Measurements from ENCODE around the gene MAPK10.
"Not testable (repeated sequence)": the region's sequence is repeated elsewhere in the genome, so short reads cannot be mapped to it uniquely, and the experiment has no call there.

The MAPK10 gene

DNA sequence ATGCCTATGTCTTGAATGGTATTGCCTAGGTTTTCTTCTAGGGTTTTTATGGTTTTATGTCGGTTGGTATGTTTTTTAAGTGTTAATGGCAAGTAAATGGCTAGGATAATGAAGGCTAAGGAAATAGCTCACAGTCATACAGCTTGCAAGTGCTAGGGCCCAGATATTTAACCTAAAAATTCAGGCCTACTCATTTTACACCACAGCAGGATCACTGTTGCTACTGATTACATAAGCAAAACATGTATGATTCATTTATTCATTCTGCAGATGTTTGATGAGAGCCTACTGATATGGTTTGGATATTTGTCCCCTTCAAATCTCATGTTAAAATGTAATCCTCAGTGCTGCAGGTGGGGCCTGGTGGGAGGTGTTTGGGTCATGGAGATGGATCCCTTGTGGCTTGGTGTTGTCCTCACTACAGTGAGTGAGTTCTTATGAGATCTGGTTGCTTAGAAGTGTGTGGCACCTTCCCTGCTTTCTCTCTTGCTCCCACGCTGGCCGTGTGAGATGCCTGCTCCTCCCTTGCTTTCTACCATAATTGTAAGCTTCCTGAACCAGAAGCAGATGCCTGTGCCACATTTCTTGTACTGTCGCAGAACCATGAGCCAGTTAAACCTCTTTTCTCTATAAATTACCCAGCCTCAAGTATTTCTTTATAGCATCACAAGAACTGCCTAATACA lies 175.5 kb downstream of the MAPK10 start:
- DNase-seq (ENCODE audit: low spot score), result no peak

DNA sequence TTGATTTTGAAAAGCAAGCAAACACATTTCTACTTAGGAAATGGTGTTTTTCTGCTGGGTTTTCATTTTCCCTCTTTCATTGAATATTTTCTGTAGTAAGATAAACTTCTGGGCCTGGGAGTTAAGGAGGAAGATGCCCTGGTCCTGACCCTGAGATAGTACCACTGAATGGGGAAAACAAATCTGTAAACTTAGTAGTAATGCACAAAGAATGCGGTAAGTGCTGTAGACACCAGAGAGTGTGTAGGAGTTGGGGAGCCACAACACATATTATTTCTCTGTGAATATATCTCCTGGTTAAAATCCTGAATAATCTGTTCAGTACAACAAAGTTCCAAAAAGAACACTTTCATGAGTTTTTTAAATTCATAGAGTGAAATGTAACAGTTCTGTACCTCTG lies 178.3 kb downstream of the MAPK10 start:
- no peak for DNase-seq (ENCODE audit: low spot score)

DNA sequence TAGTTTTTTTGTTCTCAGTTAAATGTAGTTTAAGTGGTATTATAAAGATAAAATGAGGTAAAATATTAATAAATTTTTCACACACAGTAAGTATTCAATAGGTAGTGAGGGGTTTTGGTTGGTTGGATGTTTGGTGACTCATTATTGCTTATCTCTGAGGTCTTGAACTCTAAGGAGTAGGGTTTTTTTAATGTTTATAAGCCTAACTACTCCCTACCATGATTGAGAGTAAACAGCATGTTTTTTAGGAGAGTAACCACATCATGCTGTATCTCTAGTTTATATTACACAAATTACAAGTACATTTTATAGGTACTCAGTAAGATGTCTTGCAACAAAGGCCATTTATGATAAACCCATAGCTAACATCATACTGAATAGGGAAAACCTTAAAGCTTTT lies 181.6 kb downstream of the MAPK10 start:
- no peak for DNase-seq (ENCODE audit: low spot score)

DNA sequence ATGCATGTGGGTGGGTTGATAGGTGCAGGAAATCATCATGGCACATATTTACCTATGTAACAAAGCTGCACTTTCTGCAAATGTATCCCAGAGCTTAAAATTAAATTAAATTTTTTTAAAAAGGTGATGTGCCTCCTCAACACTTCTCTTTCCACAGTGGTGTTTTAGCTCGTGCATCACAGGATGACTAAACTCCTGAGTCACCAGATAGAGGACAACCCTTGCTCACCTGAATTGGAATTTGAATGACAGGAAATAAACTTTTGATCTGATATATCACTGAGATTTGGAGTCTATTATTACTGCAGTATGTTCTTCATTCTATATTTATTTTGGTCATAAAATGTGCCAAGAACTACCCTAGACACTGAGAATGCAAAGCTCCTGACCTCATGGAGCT lies 185.3 kb downstream of the MAPK10 start:
- DNase-seq (ENCODE audit: low spot score), result no peak

DNA sequence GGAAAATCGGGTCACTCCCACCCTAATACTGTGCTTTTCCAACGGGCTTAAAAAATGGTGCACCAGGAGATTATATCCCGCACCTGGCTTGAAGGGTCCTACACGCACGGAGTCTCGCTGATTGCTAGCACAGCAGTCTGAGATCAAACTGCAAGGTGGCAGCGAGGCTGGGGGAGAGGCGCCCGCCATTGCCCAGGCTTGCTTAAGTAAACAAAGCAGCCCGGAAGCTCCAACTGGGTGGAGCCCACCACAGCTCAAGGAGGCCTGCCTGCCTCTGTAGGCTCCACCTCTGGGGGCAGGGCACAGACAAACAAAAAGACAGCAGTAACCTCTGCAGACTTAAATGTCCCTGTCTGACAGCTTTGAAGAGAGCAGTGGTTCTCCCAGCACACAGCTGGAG lies 191.5 kb downstream of the MAPK10 start:
- DNase-seq (ENCODE audit: low spot score), result not testable (repeated sequence)

DNA sequence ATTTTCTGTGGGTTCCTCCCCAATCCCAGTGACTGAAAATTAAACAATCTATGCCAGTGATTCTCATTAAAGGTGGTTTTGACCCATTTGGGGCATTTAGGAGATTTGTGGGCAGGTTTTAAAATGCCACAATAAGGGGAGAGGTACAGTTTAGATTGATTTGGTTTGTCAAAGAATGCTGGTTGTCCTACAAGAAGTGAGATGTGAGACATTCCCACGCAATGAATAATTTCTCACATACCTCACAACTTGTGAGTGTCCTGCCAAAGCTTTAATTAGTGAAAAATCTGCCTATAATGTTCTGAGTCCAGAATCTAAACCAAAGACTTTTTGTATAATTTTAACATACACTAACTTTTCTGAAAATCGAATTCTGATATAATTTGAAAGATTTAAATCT lies 199.4 kb downstream of the MAPK10 start:
- no peak for DNase-seq (ENCODE audit: low spot score)

DNA sequence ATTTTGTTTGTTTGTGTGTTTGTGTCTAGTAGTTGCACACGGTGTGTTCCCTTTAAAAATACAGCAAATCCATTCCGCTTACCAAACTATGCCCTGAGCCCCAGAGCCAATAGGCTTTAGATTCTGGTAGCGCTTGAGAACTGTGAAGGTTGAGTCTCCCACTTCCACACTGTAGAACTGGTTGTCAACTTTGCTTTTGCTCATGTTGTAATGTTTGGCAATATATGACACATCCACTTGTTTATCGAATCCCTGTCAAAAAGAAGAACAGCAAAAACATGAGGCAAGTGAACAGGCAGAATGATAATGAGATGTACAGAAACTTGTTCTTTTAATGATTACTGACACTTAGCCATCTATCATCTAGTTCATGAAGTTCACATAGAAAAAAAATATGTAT lies 200.6 kb downstream of the MAPK10 start:
- DNase-seq (ENCODE audit: low spot score), result no peak

DNA sequence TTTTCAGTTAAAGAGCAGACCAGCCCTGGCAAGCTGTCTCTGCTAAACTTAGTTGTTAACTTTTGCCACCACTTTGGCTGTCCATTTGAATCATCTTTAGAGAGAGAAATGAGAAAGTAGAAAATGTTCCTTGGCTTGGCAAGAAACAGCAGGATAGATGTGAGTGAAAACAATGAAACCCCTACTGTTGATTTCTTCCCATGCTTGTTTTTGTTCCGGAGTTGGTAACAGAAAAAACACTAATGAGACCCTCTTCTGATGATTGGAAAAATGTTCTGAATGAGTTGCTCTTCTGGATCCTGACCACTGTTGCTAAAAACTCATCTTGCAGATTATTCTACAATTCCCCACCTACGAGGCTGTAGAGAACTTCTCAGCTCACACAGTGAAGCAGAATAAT lies 203.3 kb downstream of the MAPK10 start:
- no peak for DNase-seq (ENCODE audit: low spot score)

DNA sequence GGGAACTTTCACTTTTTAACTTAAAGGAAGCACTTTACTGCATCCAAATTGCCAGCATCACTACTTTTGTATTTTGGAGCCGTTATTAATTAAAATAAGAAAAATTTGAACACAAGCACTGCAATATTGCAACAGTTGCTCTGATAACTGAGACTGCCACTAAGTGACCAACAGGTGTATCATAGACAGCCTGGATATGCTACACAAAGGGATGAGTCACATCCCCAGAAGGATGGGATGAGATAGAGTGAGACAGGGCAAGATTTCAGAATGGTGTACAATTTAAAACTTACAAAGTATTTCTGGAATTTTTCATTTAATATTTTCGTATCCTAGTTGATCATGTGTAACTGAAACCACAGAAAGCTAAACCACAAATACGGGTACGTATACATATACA lies 204.1 kb downstream of the MAPK10 start:
- DNase-seq (ENCODE audit: low spot score), result no peak

DNA sequence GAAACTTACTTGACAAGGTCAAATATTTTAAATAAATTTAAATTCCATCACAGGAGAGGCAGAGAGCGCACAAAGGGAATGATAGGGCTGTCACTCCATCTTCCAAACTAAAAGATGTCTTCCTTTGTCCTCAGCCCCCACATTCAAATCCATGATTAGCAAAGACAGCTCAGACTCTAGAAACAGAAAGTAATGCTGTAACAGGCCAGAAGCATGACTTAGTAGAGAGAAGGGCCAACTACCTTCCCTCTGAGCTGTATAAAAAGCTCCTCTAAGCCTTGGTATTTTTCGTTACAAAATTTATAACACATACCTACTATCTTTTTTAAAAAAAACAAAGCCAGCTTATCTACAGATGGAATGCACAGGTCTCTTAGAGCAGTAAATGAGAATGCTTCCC lies 207.4 kb downstream of the MAPK10 start:
- no peak for DNase-seq (ENCODE audit: low spot score)

DNA sequence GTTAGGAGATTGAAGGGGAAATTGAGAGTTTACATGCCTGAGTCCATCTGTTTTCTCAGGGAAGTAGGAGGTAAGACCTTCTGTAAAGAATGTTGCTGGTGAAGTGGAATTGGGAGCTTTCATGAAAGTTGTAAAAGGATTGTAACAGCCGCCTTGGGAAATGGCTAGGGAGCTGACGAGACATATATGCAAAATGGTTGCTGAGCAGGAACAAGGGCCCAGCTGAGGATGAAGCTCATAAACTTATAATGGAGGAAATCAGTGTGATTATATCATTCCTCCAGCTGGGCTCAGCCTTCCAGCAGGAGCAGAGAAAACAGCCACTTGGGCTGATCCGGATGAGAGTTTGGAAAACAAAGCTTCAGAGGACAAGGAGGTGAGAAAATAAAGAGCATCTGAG lies 208.7 kb downstream of the MAPK10 start:
- no peak for DNase-seq (ENCODE audit: low spot score)

DNA sequence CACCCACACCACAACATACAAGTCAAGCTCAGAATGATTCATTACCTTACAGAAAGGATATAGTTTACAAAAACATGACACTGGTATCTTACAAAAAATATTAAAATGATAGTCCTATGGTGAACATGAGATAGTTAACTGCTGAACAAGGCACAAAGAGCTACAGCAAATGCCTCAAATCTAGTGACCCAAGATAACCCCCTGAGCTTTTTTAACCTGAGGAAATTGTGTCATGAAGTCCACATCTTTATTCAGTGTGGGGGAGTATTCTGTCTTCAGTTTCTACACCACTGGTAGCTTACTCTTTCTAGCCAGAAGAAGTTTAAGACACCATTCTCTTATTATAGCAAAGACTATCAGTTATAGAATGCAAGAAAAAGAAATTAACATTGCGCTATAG lies 218.7 kb downstream of the MAPK10 start:
- DNase-seq (ENCODE audit: low spot score), result no peak

DNA sequence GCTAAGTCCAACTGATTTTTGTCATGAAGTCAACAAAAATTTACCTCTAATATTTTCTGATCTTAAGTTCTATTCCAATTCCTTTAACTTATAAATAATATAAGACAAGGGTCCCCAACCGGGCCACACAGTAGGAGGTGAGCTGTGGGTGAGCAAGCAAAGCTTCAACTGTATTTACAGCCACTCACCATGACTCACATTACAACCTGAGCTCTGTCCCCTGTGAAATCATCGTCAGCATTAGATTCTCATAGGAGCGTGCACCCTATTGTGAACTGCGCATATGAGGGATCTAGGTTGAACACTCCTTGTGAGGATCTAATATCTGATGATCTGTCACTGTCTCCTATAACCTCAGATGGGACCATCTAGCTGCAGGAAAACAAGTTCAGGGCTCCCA lies 227.4 kb downstream of the MAPK10 start:
- no peak for DNase-seq (ENCODE audit: low spot score)

DNA sequence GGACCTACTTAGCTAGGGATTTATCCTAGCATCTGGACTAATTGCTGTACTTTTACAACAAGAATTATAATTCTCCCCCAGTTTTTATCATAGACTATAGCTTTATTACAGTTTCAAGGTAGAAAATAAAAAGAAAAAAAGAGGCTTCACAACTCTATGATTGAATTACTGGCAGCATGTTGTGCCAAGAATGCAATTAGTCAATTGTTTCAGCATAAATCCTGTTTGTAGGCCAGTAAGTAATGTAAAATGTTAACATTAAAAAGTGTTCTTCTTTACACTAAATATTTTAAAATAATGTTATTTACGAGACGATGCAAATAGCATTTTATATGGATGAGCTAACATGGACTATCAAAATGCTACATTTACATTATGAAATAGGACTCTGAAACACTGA lies 228.4 kb downstream of the MAPK10 start:
- DNase-seq (ENCODE audit: low spot score), result no peak

DNA sequence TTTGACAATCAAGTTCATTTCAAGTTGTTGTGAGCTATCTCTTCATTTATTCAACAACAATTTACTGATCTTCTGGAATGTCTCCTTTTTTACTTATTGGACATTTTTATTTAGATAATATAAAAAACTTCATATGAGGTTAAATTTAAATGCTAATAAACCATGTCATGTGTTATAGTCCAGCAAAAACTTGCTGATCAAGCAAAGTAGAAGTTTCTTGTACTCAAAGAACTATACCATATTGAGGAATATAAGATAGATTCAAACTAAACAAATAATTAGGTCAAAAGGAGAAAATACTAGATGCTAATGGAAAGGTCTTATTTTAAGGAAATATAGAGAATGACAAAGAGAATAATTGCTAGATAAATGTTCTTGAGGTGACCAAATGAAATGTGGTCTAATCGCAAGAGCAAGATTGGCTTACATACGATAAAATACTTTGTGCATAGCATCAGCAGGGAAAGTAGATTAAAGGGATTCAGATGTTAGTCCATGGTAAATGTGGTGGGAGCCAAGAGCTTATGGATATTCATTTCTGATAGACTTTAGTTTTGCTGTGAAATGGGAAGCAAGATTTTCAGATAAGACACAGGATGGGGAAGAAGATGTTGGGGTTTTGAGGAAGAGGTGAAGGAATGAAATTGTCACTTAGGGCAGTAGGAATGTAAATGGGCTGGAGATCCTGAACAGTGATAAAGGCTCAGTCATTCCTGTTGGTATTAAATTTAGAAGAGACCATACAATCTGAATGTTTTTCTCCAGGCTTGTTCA lies 229.5 kb downstream of the MAPK10 start:
- DNase-seq (ENCODE audit: low spot score), result no peak

DNA sequence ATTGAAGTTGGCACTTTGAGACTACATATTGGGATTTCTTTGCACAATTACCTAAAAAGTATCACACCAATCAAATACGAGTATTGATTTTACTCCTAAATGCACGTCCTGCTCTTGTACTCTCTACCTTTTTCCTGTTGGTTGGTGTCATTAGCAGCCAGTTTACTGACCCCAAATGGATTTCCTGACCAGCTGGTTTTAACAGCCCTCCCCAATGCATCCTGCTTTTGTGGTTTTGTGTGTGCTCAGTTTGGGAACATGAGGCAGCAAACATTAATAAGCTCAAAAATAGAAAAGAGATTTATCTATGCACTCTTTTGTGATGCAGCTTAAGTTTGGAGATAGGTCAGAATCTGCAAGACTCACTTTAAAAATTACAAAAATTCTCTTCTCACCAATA lies 230.3 kb downstream of the MAPK10 start:
- DNase-seq (ENCODE audit: low spot score), result no peak

DNA sequence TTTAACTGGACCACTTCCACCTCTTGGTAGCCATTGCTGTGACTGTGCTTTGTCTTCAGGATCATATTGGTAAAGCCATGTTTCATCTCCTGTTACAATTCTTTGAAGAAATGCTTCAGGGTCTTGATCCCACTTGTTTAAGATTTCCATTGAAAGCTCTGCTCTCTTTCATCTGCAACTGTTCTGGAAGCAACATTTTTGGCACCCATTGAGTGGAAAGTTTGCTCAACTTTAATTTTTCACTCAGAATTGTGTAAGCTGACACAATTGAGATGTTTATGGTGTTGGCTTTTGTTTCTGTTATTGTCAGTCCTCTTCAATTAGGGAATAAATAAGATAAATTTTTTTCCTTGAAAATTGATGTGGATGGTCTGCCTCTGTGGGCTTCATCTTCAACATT lies 237.4 kb downstream of the MAPK10 start:
- no peak for DNase-seq (ENCODE audit: low spot score)

DNA sequence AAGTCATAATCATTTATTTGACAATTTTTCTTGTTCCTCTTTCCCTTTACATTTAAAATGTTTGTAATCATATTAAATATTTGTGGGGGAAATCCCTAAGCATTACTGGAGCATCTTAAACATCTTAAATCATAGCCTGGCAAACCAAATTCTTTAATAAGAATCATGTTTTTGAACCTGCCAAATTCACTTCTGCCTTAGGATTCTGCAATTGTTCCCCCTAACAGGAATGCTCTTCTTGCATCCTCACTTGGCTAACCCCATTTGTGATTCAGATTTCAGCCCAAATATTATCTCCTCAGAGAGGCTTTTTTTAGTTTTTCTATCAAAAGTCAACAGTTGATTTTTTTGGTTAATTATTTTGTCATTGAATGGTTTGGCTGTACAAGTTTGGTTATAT lies 241.1 kb downstream of the MAPK10 start:
- DNase-seq (ENCODE audit: low spot score), result no peak

DNA sequence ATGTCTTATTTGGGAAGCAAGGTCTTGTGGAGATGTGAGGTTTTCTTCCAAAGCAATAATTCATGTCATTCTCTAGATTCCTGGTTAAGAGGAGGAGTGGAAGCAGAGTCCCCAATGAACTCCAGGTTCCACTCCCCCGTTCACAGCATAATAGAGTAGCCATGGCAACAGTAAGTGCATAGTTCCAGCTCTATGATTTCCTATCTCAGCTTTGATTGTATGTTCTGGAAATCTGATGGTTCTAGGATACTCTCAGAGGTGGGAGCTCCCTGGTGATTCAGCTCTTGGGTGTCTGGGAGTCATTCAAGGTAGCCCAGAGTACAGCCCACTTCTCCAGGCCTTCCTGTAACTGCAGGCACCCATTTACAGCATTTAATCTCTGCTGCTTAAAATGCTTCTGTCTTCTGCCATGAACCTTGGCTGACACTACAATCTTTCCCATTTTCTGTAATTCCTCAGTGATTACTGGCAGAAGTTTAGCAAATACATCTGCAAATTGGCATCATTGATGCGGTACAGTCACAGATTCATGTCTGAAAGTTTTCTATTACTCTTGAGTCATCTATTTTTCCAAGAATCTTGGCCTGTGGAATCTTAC lies 242.0 kb downstream of the MAPK10 start:
- no peak for DNase-seq (ENCODE audit: low spot score)

DNA sequence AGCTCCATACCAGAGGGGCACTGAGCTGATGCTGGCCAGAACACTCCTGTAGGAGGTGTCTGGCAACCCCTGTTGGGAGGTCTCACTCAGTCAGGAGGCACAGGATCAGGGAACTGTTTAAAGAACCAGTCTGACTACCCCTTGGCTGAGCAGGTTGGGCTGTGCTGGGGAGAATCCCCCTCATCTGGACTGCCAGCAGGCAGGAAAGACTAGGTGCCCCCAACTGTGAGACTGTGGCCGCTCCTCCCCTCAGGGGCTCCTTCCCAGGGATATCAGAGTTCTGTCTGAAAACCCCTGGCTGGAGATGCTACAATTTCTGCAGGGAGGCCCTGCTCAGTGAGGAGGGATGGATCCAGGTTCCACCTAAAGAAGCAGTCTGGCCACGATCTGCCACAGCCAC lies 245.3 kb downstream of the MAPK10 start:
- no peak for DNase-seq (ENCODE audit: low spot score)

DNA sequence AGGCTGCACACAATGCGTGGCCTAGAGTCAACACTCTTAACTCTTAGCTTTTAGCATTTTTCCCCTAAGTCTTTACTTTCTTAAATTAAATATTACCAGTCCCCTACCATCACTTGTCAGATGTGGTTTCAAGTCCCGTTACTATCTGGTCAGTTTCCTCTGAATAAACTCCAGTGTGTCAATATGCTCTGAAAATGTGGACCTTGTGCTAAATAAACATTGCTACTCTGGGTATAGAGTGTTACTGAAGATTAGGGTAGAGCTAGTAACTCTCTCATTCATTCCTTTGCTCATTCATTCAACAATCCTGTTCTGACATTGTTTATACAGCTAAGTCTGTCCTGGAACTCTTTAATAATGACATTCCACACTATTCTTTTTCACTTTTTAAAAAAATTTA lies 251.0 kb downstream of the MAPK10 start:
- DNase-seq (ENCODE audit: low spot score), result no peak

DNA sequence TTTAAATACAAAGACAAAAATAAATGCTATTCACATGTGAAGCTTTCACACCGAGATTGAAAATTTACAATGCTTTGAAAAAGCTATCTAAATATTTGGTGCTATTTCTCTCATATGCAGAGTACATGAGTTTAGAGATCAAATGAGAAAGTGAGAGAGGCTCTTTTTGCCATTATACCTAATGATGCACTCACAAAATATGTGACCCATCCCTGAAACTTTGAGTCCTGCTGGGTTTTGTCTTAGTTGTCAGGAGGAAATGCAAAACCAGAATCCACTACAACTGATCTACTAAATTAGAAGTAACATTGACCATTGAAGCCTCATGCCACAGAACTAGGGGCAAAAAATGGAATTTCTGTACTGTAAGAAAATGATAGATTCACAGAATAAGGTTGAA lies 251.7 kb downstream of the MAPK10 start:
- no peak for DNase-seq (ENCODE audit: low spot score)

DNA sequence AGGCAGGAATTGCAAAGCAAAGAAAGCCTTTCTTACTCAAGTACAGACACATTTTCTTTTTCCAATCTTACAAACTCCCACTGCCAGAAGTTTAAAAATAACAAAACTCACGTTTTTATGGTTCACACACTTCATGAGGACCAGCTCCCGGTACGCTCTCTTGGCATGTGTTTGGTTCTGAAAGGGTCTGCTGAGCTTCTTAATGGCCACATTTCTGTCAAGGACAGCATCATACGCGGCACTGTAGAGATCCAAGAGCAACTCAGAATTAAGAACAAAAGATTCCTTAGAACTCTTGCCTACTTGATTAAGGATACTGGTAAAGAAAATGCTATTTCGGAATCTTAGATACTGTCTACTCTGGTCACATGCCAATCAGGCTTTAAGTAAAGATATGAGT lies 252.7 kb downstream of the MAPK10 start:
- DNase-seq (ENCODE audit: low spot score), result no peak

DNA sequence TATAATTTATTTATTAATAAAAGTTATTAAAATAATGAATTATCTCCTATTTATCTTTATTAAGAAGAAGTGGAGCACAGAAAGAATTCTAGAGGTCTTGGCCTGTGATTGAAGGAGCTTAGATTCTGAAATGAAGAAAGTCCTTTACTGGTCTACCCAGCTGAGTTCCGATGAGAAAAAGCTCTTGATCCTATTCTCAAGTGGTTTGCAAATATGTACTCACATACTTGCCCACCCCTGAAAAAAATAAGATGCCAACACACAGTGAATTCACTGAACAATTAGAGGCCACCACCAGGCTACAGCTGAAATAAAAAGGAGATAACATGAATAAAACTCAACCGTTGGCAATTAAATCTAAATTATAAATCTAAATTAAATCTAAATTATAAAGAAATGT lies 253.4 kb downstream of the MAPK10 start:
- no peak for DNase-seq (ENCODE audit: low spot score)

Measured in HuH-7.5 (cell line).